ENCODE results near the gene UBE2G1.

UBE2G1 gene

DNA sequence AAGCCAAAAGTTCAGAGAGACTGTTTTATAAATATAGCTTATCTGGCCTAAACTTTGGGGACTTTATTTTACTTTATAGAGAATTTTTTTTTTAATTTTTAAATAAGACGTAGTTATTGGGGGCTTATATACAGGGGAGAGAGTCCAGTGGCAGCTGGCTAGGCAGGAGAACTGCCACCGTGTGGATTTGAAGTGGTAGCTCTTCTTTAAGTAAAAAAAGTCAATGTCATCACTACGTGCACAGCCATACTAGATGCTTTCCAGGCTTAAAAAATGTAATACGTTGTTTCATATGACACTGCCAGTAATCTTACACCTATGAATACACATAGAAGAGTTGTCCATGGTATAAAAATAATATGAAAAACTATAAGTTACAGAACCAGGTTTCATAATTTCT lies 70.8 kb downstream of the UBE2G1 start:
- Histone ChIP-seq H3K4me3 (ENCODE audit: low read length) (no peak overlapping the region), H4K20me1 (ENCODE audit: insufficient read depth, low read length) (peaks cover 47% of the 10 kb centered on the region), H3K27ac (ENCODE audit: low read length) (no peak overlapping the region), H3K36me3 (replicated peaks; ENCODE audit: low read depth, low read length) (peaks cover 14% of the 10 kb centered on the region), H3K4me1 (ENCODE audit: low read length) (peaks cover 56% of the 10 kb centered on the region), H3K27me3 (ENCODE audit: low read depth, low read length) (no peaks in the 10 kb centered on the region), H3K4me2 (ENCODE audit: low read length) (no peak overlapping the region), H3K9ac (ENCODE audit: low read length) (no peak overlapping the region), H3K79me2 (ENCODE audit: low read length) (peaks cover 20% of the 10 kb centered on the region; the same call in 1 of the 2 replicates), H2AFZ (ENCODE audit: low read depth, low read length) (no peak overlapping the region), H3K9me3 (ENCODE audit: insufficient read depth, low read length) (no peaks in the 10 kb centered on the region)
- TF ChIP-seq, protein P1, sequence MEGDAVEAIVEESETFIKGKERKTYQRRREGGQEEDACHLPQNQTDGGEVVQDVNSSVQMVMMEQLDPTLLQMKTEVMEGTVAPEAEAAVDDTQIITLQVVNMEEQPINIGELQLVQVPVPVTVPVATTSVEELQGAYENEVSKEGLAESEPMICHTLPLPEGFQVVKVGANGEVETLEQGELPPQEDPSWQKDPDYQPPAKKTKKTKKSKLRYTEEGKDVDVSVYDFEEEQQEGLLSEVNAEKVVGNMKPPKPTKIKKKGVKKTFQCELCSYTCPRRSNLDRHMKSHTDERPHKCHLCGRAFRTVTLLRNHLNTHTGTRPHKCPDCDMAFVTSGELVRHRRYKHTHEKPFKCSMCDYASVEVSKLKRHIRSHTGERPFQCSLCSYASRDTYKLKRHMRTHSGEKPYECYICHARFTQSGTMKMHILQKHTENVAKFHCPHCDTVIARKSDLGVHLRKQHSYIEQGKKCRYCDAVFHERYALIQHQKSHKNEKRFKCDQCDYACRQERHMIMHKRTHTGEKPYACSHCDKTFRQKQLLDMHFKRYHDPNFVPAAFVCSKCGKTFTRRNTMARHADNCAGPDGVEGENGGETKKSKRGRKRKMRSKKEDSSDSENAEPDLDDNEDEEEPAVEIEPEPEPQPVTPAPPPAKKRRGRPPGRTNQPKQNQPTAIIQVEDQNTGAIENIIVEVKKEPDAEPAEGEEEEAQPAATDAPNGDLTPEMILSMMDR (IDR thresholded peaks at IDR 0.05; ENCODE audit: low read depth, low read length): no peak
- no peak for TF ChIP-seq EZH2phosphoT487 (IDR thresholded peaks at IDR 0.05; ENCODE audit: low read depth)

- no peak for TF ChIP-seq EZH2phosphoT487 (IDR thresholded peaks at IDR 0.05; ENCODE audit: low read depth)
- TF ChIP-seq, protein P1 (IDR thresholded peaks at IDR 0.05; ENCODE audit: low read depth, low read length): no peak
- Histone ChIP-seq H3K9ac (ENCODE audit: low read length) (no peak overlapping the region), H3K4me3 (ENCODE audit: low read length) (peak overlapping the region; percentile 46), H3K36me3 (replicated peaks; ENCODE audit: low read depth, low read length) (peaks cover 17% of the 10 kb centered on the region), H4K20me1 (ENCODE audit: insufficient read depth, low read length) (peaks cover 41% of the 10 kb centered on the region), H3K79me2 (ENCODE audit: low read length) (peaks cover 20% of the 10 kb centered on the region; the same call in 1 of the 2 replicates), H2AFZ (ENCODE audit: low read depth, low read length) (no peak overlapping the region), H3K4me1 (ENCODE audit: low read length) (peaks cover 53% of the 10 kb centered on the region), H3K9me3 (ENCODE audit: insufficient read depth, low read length) (no peaks in the 10 kb centered on the region), H3K4me2 (ENCODE audit: low read length) (peak overlapping the region; percentile 78), H3K27me3 (ENCODE audit: low read depth, low read length) (no peaks in the 10 kb centered on the region), H3K27ac (ENCODE audit: low read length) (peak overlapping the region; percentile 76)
Measured at GRCh38 chr17:4293572-4293971, 72.9 kb downstream of the UBE2G1 start.

GRCh38 chr17:4287710-4288109 lies 78.8 kb downstream of the UBE2G1 start:
- Histone ChIP-seq H4K20me1 (ENCODE audit: insufficient read depth, low read length) (peaks cover 5% of the 10 kb centered on the region), H3K79me2 (ENCODE audit: low read length) (peaks cover 5% of the 10 kb centered on the region; the same call in 1 of the 2 replicates)

GRCh38 chr17:4276514-4276913 lies 90.0 kb downstream of the UBE2G1 start:
- Histone ChIP-seq H3K9ac (ENCODE audit: low read length) (no peak overlapping the region), H3K79me2 (ENCODE audit: low read length) (no peaks in the 10 kb centered on the region), H3K4me3 (ENCODE audit: low read length) (no peak overlapping the region), H4K20me1 (ENCODE audit: insufficient read depth, low read length) (peaks cover 5% of the 10 kb centered on the region; the same call in 1 of the 2 replicates), H3K27ac (ENCODE audit: low read length) (no peak overlapping the region), H2AFZ (ENCODE audit: low read depth, low read length) (no peak overlapping the region), H3K4me2 (ENCODE audit: low read length) (no peak overlapping the region), H3K27me3 (ENCODE audit: low read depth, low read length) (no peaks in the 10 kb centered on the region), H3K4me1 (ENCODE audit: low read length) (no peaks in the 10 kb centered on the region), H3K36me3 (replicated peaks; ENCODE audit: low read depth, low read length) (peaks cover 10% of the 10 kb centered on the region), H3K9me3 (ENCODE audit: insufficient read depth, low read length) (no peaks in the 10 kb centered on the region)
- TF ChIP-seq, protein P1 (IDR thresholded peaks at IDR 0.05; ENCODE audit: low read depth, low read length): no peak
- TF ChIP-seq EZH2phosphoT487 (IDR thresholded peaks at IDR 0.05; ENCODE audit: low read depth): no peak

More at GRCh38 chr17:4287710-4288109, 78.8 kb downstream of the UBE2G1 start:
- H3K9me3 ChIP-seq (ENCODE audit: insufficient read depth, low read length): no peaks in the 10 kb centered on the region
- H3K4me2 ChIP-seq (ENCODE audit: low read length): no peak overlapping the region
- H3K9ac ChIP-seq (ENCODE audit: low read length): no peak overlapping the region
- no peak for TF ChIP-seq EZH2phosphoT487 (IDR thresholded peaks at IDR 0.05; ENCODE audit: low read depth)
- TF ChIP-seq, protein P1 (IDR thresholded peaks at IDR 0.05; ENCODE audit: low read depth, low read length): no peak
- no peaks in the 10 kb centered on the region for H3K27me3 ChIP-seq (ENCODE audit: low read depth, low read length)
- H3K4me3 ChIP-seq (ENCODE audit: low read length): no peak overlapping the region
- no peak overlapping the region for H3K27ac ChIP-seq (ENCODE audit: low read length)
- peaks cover 2% of the 10 kb centered on the region for H3K4me1 ChIP-seq (ENCODE audit: low read length)
- H3K36me3 ChIP-seq (replicated peaks; ENCODE audit: low read depth, low read length): peaks cover 3% of the 10 kb centered on the region
- no peak overlapping the region for H2AFZ ChIP-seq (ENCODE audit: low read depth, low read length)

Measured in OCI-LY3 (cell line).